GDM1 (cell line): ENCODE data around the gene EFCAB6.

Source experiments
- DNase-seq: peaks from one replicate; lab custom pipeline; 2025; lab: John Stamatoyannopoulos, UW

Gene EFCAB6

GRCh38 chr22:43831561-43832392 is 19.7 kb upstream of the EFCAB6 start:
- no peak for DNase-seq

DNA sequence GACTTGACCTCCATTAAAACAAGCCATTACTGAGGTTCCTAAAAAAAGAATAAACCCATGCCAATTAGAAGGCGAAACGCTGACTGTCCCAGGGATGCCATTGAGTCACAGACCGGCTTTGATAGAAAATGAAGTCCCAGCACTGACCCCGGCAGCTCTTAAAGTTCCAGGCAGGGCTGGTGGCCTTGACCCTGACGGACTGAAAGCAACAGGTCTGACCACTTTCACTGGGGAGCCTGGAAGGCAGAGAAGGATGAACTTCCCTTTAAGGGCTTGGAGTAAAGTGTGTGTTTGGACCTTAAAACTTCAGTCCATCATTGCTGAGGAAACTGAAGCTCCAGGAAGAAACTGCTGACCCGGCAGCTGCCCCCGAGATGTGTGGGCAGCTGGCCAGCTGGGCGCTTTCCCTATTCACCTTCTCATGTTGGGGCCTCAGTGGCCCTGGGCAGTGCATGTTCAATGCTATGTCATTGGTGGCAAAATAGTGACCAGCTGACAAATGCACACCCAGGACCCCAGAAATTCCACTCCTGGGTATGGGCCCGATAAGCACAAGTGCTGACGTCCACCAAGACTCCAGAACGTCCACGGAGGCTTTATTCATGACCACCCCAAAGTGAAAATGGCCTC is 18.9 kb upstream of the EFCAB6 start:
- DNase-seq = no peak

DNA sequence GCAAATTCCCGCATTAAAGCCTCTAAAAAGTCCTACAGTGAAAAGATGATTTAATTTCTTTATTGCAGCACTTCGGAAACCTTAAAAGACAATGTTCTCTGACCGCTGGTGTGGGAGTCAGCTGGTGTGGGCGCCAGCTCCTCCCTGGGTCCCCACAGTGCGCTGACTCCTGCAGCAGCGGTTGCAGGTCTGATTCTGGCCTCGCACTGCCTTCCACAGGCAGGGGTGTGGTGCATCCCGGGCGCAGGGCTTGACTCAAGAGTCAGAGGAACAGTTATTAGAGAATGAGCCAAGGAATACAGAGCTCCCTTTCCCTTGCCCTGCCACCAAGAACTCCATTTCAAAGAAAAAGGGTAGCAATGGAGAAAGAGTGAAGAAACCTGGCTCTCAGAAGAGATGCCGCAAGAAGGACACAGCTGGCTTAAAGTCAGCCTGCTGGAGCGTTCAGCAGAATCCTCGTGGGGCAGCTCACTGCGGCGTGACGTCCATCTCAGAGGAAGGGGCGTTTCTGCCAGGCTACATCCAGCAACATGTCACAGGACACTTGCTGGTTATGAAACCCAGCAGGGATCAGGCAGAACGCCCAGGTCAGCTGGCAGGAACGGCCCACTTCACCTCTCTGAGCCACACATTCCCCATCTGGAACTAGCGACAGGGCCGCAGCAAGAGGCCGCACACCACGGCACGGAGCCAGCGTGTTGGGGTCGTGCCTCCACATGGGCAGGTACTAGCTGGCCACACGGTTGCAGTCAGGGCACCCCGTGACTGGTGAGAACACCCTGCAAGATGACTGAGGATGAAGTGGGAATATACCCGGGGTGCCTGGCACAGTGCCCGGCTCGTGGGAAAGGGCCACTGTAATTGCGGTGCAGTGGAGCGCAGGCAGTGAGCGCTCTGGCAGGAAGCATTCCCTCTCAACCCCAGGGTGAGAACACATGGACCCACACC is 18.1 kb upstream of the EFCAB6 start:
- DNase-seq = no peak

DNA sequence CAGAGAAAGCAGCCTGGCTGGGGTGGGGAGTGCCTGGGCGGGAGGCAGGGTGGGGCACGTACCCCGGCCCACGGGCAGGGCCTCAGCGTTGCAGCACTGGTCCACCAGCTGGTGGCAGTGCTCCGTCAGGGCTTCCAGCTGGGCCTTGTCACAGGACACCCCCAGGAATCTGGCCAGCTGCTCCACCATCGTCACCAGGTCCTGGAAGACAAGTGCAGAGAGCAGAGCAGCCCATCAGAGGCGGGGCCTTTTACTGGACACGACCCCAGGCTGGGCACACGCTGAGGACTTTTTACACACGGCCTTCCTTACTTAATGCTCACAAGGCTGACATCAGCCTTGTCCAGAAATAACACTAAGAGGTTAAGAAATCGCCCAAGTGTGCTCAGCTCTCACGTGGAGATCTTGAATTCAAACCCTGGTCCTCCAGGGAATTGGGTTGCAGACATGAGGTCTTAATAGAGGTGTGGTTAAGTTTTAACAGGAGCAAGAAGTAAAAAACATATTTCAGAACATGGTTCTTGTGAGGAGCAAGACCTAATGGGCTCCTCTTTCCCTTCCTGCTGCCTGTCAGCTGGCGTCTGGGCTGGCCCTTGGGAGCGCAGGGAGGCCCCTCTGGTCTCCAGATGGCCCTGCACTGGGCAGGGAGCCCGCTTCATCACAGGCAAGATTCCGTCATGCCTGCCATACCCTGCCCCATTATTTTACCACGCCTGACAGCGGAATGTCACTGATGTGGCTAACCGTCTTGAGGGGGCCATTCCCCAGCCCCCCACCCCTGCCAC is 17.1 kb upstream of the EFCAB6 start:
- no peak for DNase-seq

DNA sequence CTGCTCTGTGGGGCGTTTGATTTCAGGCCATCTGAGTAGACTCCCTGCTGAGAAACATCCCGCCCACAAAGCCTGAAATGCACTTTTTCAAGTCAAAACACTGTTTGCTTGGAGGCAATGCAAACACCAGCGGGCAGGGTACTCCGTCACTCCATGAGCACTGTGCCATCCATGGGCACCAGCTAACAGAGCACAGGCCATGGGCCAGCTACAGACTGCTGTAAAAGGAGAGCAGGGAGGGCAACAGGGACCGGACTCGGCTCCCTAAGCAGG is 16.6 kb upstream of the EFCAB6 start:
- no peak for DNase-seq

GRCh38 chr22:43827926-43828724 is 16.0 kb upstream of the EFCAB6 start:
- no peak for DNase-seq

DNA sequence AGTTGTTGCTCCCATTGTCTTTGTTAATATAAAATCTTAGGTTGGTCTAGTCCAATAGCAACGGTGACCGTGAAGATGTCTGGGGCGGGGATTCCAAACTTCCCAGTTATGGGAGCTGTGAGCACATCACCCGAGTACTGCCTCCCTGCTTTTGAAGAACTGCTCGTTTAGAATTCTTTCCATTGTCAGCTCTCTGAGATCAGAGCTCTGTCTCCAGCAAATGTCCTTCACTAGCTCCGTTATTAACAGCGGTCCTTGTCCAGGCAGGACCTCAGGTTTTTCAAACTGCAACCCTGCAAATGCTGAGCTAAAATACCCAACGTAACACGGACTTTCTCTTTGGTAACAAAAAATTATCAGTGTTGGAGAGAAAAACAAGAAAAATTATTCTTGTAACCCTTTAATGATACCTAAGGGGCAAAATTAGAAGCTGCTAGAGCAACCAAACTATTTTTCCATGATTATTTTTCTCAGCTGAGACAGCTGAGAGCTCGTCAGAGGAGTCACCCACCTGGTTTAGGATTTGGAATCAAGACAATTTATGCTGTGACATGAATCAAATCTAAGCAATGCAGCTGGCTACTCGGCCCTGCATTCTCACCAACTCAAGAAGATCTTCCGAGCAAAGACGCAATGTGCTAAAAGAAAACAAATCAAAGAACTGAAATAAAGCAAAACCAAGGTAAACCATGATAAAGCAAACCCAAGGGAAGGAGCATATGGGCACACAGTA is 15.1 kb upstream of the EFCAB6 start:
- DNase-seq = no peak

DNA sequence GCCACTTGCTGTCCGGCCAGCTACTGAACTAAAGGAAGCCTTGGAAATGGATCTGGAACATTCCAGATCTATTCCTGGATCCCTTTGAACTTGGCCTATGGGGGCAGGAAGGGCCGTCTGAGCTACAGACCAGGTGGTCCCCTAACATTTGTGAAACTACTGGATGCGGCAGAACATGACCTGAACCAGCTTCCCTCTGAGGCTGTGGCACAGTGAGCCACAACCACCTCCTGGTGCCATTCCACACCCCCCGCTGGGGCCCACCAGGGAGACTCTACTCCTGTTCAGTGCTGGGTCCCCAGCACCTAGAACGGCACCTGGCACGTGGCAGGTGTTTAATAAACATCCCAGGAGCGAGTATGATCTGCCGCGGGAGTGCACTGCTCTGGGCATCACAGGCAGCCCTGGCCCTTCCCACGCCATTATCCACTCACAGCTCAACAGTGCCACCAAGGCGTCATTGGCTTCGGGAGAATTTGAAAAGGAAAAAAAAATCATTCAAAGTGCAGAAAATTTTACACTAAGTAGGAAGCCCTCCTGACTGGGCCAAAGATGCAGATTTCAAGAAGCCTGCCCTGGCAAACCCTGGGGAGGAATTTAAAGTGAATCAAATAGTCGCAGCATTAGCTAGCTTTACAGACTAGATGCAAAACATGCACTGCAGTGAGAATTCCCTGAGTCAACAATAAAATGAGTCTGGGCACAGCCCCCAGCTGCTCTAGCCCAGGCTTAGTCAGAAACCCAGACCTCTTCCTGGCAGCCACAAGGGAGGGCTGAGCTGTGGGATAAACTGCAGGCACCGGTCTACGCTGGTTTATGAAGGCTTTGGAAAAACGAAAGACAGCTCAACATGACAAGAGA is 14.3 kb upstream of the EFCAB6 start:
- no peak for DNase-seq

- no peak for DNase-seq
Measured at GRCh38 chr22:43825651-43826050, 13.5 kb upstream of the EFCAB6 start.

DNA sequence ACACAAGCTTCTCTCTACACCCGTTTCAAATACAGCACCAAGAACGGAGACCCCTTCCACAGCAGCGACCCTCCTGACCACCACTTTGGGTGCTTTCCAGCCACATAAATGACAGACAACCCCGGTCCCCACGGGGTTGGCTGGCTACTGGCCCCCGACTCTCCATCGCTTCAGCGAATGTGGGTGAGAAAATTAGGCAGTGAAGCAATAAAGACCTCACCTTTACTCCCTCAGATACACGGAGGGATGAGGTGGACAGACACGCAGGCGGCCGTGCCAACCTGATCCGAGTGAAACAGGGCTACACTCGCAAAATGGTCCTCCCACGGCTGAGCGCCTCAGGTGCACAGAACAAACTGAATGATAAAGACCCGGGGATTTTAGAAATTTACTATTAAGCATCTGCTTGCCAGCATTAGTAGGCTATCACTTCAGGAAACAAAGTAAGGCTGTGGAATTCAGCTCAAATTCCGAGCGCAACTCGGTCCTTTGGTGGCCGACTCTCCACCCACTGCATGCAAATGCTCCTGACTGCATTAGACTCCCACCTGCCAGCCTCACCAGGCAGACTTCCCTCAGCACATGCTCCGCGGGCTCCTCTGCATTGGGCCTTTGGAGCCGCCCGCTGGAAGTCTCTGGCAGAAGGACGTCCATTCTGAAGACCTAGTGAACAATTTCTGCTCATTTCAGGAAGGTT is 12.8 kb upstream of the EFCAB6 start:
- DNase-seq = no peak

DNA sequence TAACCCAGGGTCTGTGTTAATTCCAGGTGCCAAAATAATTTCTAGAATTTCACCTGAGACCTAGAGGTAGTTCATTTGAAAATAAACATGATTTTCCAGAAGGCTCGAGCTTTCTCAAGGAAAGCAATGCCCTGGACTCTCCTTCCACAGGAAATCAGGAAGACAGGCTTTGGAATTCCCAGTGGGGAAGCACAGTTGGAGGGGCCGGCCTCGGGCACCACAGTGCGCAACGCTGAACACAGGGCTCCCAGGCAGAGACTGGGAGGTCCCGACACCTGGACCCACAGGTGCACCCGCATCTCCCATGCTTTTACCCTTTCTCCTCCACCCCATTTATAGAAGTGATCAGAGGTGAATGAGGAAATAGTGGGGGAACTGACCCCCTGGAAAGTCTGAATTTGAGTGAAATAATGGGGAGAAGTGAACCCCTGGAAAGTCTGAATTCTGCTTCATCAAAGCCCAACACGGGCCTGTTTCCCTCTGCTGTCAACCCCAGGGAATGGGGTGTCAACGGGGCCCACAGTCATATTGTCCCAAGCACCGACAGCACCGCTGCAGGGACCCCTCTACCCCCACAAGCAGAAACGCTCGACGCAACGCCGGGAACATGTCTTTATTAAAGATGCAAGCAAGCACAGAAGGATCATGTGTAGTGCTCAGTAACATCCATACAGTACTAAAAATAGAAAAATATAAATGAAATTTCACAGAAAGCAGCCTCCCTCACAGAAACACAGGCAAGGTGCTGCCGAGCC is 12.0 kb upstream of the EFCAB6 start:
- DNase-seq = no peak

DNA sequence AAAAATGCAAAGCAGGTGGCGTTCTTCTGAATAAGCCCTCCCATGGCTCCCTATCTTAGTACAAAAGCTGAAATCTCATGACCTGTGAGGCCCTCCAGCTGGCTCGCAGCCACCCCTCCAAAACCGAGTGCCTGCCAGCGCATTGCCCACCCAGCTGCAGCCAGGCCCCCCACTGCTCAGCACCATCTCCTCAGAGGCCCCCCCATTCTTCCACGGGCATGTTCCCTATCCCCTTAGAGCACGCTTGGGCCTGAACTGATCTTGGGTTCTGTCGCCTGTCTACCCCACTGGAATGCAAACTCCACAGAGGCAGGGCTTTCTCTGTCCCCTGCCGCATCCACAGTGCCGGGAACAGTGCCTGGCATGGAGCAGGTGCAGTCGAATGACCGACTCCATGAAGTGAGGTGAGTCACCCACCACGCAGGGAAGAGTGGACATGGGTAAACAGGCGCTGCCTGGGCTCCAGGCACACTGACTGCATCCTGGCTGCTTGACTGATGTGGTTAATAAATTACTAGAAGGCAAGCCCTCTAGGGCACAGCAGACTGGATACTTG is 11.3 kb upstream of the EFCAB6 start:
- no peak for DNase-seq

DNA sequence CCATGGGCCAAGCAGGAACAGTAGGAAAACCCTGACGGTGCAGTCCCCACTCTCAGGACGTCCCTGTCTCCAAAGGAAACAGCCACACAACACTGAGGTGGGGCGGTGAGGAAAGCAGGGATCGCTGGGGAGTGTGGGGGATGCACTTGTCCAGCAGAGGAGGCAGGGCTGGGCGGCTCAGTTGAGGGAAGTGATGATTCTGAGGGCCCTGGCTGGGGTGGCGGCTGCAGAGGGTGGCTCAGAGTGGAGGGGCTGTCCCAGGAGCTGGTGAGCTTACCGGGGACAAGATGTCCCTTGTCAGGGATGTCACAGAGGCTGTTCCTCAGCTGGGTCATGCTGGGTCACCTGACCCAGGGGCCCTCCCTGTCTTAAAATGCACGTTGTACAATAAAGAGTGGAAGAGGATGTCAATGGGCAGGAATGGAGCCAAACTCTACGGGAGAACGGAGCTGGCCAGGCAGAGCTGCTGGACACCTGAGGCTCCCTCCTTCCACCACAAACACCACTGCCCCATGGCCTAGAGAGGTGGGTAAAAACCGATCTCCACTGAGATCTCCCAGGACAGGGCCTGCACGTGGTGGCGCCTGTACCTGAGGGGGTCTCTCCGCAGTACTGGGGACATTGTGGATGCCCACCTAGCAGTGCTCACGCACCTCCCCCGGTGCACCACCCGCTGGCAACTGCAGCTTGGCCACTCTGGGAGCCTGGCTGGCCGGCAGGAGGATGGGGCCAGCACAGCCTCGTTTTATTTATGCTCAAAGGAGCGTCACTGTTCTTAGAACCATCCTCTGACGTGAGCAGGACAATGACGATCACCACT is 9.7 kb upstream of the EFCAB6 start:
- no peak for DNase-seq

- no peak for DNase-seq
Measured at GRCh38 chr22:43820651-43821305, 8.7 kb upstream of the EFCAB6 start.

DNA sequence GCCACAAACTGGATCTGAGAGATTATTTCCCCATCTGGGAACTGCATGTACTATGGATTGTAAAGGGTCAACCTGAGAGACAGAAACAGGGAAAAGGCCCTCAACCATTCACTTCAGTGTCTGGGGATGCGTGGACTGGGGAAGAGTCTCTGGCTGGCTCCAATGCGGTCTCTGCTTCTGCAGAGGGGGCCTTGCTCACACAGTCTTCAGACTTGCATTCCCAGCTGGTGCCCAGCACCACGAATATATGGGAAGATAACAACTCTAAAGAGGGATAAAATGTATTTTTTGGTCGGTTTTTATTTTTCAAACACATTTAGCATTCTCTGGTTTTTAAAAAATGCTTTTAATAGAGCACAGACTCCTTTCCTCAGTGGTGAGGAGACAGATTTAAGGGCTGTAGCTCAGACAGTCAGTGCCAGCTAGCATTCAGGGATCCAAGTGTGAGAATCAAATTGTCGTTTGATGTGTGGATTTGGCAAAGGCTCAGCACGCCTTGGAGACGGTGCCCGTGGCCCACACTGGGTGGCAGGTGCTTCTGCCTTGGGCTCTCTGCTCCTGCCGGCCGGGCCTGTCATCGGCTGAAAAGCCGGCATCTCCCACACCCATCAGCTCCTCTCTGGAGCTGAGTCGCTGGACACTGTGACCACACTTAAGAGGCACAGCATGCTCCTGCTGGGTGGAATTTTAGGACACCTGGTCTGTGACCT is 8.0 kb upstream of the EFCAB6 start:
- DNase-seq = no peak

GRCh38 chr22:43819421-43819921 is 7.4 kb upstream of the EFCAB6 start:
- DNase-seq = no peak
